Mononuclear cell (primary cell): ENCODE results near the gene ADD1. TPM values are rescaled to one million over a fixed set of nuclear protein-coding genes. Genes with fewer than 3 reads are reported as not detected.

Source experiments
- H3K27me3 ChIP-seq: 2 replicates; pipeline ENCODE4 v1.6.0; 2011; ENCODE audit warnings: low read length, control low read depth; ENCODE audit not compliant: insufficient read depth
- H3K4me1 ChIP-seq: 2 replicates; pipeline ENCODE4 v1.5.1; 2011; ENCODE audit warnings: mild to moderate bottlenecking, low read length, control low read depth; ENCODE audit not compliant: insufficient read depth
- H3K4me3 ChIP-seq: 2 replicates; pipeline ENCODE4 v1.5.1; 2011; ENCODE audit warnings: mild to moderate bottlenecking, low read length, moderate library complexity
- H3K9me3 ChIP-seq: 2 replicates; pipeline ENCODE4 v1.5.1; 2011; ENCODE audit warnings: low read depth, mild to moderate bottlenecking, control low read depth, low read length
- total RNA-seq: library from RNA; depleted of rRNA; stranded (reverse); fragments of >200 nt; gene quantifications from one replicate; pipeline ENCODE4 v1.2.3, GENCODE V29; 2012

The ADD1 gene
- total RNA-seq, 1 donor, result 147 TPM

DNA sequence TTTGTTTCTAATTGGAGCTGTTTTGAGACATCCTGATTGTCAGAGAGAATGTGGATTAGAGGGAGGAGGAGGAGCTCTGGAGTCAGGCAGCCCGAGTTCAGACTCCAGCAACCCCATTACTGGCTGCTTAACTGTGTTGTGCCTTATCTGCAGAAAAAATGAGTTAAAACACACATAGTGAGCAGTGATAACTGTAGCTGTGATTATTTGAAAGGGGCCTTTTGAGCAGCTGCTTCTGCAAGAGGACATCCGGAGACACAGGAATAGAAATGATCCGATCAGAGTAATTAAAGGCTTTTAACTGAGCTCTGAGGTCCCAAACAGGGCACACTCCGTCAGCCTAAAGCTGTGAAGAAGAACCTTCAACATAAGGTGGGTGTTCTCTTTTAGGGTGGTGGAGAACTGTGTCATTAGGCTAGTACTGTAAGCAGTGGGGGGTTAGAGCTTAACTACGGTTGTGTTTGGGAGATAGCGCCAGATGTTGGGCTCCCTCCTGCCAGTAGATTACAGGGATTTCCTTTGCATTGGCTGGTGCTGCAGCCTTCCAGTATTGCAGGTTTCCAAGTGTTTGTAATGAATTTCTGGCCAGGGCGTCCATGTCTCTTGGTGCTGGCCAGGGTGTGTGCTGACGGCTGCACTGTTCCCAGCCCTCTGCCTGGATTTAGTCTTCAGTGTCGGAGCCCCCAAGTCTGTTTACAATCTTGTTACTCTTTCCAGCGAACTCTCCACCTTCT, 24.3 kb downstream of the ADD1 start:
- Histone ChIP-seq H3K9me3 (no peaks in the 10 kb centered on the region), H3K4me3 (no peak overlapping the region), H3K4me1 (peaks cover 53% of the 10 kb centered on the region), H3K27me3 (no peaks in the 10 kb centered on the region)

DNA sequence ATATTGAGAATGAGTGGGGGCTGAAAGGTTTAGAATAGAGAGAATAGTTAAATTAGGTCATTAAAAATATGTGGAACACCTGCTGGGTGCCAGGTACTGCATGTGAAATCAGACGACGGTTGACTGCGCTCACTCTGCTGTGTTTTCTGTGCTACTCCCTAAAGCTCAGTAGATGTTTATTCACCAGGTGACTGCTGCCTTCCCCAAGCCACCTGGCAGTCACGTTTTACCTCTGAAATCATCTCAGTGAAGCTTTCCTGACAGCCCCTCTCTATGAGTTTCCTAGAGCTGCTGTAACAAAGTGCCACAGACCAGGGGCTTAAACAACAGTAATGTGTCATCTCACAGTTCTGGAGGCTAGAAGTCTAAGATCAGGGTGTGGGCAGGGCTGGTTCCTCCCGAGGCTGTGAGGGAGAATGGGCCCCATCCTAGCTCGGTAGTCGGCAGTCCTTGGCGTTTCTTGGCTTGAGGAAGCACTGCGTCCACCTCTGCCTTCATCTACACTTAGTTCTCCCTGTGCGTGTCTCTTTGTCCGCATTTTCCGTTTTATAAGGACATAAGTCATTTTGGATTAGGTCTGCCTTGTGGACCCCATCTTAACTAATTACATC, 25.3 kb downstream of the ADD1 start:
- Histone ChIP-seq H3K27me3 (no peaks in the 10 kb centered on the region), H3K9me3 (no peaks in the 10 kb centered on the region), H3K4me3 (no peak overlapping the region), H3K4me1 (peaks cover 48% of the 10 kb centered on the region)

DNA sequence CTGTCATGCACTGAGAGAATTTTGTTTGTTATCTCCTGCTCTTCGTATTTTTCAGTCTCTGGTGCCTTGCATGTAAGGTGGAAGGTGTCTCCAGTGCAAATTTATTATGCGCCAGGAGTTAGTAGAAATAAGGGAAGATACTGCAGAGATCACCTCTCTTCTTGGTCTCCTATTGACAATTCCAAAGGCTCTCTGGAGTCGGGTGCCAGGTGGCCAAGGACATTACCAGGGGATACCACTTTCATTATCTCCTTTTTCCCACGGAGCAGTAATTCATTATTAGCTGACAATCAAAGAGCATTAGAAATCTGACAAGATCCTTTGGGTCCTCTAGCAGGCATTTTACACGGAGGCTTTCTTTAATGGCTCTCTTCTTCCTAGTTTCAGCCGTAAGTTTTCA, 26.0 kb downstream of the ADD1 start:
- H3K9me3 ChIP-seq, result no peaks in the 10 kb centered on the region
- H3K4me1 ChIP-seq, result peaks cover 44% of the 10 kb centered on the region
- no peaks in the 10 kb centered on the region for H3K27me3 ChIP-seq
- H3K4me3 ChIP-seq, result no peak overlapping the region

DNA sequence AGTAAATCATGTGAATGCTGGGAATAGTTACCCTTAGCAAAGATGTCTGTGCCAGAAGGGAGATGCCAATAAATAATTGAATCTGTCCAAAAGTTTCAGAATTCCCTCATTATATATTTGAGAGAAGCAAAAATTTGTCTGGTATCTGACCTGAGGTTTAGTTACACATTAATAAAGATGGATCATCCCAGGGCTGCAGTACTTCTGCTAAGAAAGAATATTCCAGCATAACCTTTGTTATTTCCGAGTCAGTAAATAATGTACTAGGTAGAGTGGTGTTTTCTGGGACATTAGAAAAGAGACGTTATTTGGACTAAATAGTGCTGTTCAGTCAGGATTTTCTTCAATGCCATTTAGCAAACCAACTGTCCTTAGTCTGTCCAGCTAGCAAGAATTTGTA, 26.4 kb downstream of the ADD1 start:
- Histone ChIP-seq H3K9me3 (no peaks in the 10 kb centered on the region), H3K4me3 (no peak overlapping the region), H3K27me3 (no peaks in the 10 kb centered on the region), H3K4me1 (peaks cover 47% of the 10 kb centered on the region)

DNA sequence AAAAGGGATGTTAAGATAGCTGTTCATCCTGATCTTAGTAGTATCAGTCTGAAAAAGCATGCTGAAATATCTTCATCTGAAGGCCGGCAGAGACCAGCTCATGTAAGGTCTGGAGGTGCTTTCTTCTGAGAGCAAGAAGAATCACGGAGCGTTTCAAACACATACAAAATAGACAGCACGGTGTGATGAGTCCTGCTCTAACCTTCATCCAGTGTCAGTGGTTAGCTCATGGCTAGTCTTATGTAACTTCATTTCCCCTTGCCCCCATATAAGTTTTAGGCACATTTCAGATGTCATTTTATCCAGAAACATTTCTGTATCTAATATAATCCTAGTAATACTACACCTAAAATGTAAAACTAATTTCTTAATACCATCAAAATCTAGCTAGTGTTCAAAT, 27.8 kb downstream of the ADD1 start:
- Histone ChIP-seq H3K4me3 (no peak overlapping the region), H3K27me3 (no peaks in the 10 kb centered on the region), H3K9me3 (no peaks in the 10 kb centered on the region), H3K4me1 (peaks cover 47% of the 10 kb centered on the region)

DNA sequence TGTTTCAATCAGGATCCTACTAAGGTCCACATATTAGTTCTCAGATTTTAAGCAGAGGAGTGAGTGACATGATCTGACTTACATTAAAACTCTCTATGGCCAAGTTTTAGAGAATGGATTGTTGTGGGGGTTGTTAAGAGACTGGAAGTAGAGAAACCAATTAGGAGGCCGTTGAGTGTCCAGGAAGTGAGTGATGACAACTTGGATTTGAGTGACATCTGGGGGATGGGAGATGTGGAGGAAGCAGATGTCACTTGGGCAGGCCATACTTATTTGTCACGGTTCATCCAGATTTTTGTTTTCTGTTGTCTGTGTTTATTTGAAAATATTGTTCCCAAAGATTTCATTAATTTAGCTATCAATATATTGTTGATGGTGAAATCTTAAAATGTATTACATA, 28.3 kb downstream of the ADD1 start:
- no peaks in the 10 kb centered on the region for H3K27me3 ChIP-seq
- H3K9me3 ChIP-seq, result no peaks in the 10 kb centered on the region
- peaks cover 43% of the 10 kb centered on the region for H3K4me1 ChIP-seq
- H3K4me3 ChIP-seq, result no peak overlapping the region

DNA sequence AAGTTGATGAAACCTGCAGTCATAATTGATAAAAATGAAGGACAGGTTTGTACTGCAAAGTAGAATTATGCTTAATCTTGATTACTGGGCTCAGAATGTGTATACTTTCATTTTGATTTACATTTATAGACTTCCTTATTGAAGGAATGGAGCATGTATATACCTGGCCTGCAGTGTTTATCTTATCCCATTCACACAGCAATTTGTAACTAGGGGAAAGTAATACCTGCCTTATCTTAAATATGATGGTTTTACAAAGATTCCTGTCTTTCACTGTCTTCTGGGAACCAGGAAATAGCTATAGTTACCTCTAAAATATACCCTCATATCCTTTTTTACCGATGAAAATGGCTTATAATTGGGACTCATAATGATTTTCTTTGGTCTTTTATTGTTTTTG, 29.7 kb downstream of the ADD1 start:
- no peaks in the 10 kb centered on the region for H3K9me3 ChIP-seq
- no peak overlapping the region for H3K4me3 ChIP-seq
- no peaks in the 10 kb centered on the region for H3K27me3 ChIP-seq
- H3K4me1 ChIP-seq, result peaks cover 31% of the 10 kb centered on the region

DNA sequence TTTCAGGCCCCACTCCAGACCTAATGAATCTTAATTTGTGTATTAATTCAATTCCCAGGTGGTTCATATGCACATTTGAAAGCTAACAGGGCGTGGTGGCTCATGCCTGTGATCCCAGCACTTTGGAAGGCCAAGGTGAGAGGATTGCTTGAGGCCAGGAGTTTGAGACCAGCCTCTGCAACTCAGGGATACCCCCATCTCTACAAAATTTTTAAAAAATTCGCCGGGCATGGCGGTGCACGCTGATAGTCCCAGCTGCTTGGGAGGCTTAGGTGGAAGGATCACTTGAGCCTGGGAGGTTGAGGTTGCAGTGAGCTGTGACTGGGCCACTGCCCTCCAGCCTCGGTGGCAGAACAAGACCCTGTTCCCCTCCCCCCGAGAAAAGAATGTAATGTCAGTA, 31.2 kb downstream of the ADD1 start:
- Histone ChIP-seq H3K27me3 (no peaks in the 10 kb centered on the region), H3K9me3 (no peaks in the 10 kb centered on the region), H3K4me3 (no peak overlapping the region), H3K4me1 (peaks cover 24% of the 10 kb centered on the region)

DNA sequence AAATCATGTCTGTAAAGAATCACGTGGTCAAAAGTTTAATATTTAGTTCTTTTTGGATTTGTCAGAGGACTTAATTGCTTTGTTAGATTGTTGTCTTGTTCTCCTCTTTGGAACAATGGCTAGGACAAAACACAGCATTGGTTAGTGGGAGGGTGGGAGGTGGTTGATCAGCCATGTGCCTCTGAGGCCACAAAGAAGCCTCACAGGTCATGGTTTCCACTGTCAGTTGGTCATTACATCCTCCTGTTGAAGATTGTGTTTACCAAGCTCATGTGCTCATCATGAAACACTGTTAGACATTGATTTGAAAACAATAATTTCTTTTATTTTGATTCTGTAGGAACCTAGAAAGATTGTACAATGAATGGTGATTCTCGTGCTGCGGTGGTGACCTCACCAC, 31.9 kb downstream of the ADD1 start:
- H3K4me3 ChIP-seq, result no peak overlapping the region
- no peaks in the 10 kb centered on the region for H3K27me3 ChIP-seq
- H3K4me1 ChIP-seq, result peaks cover 24% of the 10 kb centered on the region
- no peaks in the 10 kb centered on the region for H3K9me3 ChIP-seq

DNA sequence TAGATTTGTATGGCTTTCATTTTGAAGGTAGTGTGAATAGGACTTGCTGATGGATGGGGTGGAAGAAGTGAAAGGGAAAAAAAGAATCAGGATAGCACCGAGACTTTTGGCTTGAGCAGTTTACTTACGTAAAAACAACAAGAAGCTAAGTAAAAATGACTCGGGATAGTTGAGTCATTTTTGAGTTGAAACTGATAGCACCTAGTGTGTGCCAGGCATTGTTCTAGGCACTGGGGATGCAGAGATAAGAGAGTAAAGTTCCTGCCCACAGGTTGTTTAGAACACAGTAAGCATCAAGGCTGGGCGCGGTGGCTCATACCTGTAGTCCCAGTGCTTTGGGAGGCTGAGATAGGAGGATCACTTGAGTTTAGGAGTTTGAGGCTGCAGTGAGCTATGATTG, 34.7 kb downstream of the ADD1 start:
- H3K9me3 ChIP-seq, result no peaks in the 10 kb centered on the region
- H3K27me3 ChIP-seq, result no peaks in the 10 kb centered on the region
- H3K4me3 ChIP-seq, result no peak overlapping the region
- peaks cover 4% of the 10 kb centered on the region for H3K4me1 ChIP-seq

DNA sequence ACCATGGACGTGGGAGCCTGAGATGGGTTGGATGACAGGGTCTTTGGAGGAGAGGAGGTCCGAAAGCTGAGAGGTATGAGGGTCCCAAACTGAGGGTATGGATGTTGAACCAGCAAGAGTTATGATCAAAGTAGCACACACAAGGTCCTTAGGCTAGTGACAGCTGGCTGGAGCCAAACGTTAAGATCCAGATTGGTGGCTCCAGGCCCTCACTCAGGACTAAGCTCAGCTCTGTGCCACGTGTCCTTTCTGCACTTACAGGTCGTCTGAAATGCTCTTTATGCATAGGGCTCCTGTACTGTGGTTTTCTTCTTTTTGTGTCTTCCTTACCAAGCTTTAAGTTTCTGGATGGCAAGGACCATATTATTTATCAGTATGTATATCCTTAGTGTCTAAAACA, 35.4 kb downstream of the ADD1 start:
- no peaks in the 10 kb centered on the region for H3K27me3 ChIP-seq
- no peaks in the 10 kb centered on the region for H3K9me3 ChIP-seq
- H3K4me1 ChIP-seq, result peaks cover 4% of the 10 kb centered on the region
- no peak overlapping the region for H3K4me3 ChIP-seq

DNA sequence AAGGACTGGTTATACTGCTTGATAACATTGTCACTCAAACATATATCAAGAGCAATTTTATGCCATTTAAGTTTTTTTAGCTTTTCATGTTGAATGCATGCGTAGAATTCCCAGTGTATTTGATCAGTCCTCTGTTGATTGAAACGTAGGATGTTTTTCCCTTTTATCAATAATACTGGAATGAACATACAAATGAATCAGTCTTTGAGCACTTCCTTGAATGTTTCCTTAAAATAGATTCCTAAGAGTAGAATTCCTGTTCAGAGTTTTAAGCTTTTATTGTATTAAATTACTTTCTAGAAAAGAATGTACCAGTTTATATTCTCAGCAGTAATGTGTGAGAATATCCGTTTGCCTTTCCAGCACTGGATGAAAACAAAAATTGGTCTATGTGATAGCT, 37.8 kb downstream of the ADD1 start:
- Histone ChIP-seq H3K4me3 (no peak overlapping the region), H3K4me1 (no peaks in the 10 kb centered on the region), H3K9me3 (no peaks in the 10 kb centered on the region), H3K27me3 (no peaks in the 10 kb centered on the region)

DNA sequence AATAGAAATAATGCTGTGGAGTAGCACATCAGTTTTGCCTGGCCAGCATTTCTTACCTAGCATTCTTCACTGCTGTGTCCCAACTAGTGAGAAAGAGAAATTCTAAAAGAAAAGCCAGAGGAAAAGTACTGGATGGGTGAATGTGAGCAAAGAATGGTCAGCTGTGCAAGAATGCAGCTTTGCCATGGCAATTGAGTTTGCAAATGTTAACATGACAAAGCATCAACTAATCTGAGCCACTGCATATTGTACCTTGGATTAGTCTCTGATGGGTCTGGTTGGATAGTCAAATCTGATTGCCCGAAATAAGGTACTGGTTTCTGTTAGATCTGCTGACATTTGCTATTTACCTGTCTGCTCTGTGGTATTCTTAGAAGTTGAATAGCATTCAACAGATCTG, 38.7 kb downstream of the ADD1 start:
- no peak overlapping the region for H3K4me3 ChIP-seq
- H3K4me1 ChIP-seq, result no peaks in the 10 kb centered on the region
- H3K27me3 ChIP-seq, result no peaks in the 10 kb centered on the region
- H3K9me3 ChIP-seq, result no peaks in the 10 kb centered on the region

DNA sequence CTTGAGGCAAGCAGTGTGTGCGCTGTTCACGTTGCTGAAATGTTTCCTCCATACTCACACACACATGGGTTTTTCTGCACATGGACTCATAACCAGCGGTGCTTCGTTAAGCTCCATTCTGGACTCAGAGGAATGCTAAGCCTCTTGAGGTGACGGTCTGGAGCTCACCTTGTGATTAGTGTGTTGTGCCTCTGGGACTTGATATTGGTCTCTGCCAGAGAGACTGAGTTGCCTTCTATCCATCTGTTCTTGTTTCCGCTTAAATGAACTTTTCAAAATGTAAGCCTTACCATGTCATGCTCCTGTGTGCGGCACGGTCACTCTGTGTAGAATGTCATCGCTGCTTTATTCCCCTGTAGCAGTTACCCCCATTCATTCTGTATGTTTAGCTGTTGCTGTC, 42.5 kb downstream of the ADD1 start:
- H3K9me3 ChIP-seq, result no peaks in the 10 kb centered on the region
- H3K27me3 ChIP-seq, result no peaks in the 10 kb centered on the region
- no peak overlapping the region for H3K4me3 ChIP-seq
- H3K4me1 ChIP-seq, result peaks cover 3% of the 10 kb centered on the region

DNA sequence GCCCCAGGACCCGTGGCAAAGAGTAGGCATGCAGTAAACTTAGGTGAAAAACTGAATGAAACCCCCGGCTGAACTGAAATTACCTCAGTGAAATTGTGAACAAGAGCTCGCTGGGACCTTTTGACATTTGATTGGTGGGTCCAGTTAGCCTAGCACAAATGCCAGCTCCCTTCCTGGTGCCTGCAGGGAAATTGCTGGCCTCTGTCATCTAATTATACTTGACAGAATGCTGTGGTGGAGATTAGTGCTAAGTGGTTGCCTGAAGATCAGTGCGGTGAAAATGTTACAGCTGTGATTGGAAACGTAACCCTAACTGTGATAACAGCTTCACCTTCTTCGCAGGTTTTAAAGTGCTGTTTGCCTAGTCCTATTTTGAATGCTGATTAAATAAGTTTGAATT, 43.0 kb downstream of the ADD1 start:
- Histone ChIP-seq H3K27me3 (no peaks in the 10 kb centered on the region), H3K9me3 (no peaks in the 10 kb centered on the region), H3K4me3 (no peak overlapping the region), H3K4me1 (peaks cover 3% of the 10 kb centered on the region)

DNA sequence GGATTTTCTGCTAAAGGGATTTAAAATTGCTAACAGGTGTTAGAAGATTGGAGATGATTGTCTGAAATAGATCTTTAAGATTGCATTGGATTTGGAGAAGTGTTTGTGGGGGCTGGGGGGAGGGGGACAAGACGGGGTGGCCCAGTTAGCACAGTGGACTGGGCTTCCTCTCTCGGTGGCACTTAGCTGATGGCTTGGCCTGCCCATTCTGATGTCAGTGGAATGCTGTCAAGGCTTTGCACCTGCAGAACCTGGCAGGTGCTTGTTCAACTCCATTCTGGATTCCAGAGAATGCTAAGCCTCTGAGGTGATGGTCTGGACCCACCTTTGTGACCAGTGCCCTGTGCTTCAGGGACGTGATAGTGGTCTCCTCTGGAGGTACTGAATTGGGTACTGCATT, 43.7 kb downstream of the ADD1 start:
- no peak overlapping the region for H3K4me3 ChIP-seq
- no peaks in the 10 kb centered on the region for H3K9me3 ChIP-seq
- H3K4me1 ChIP-seq, result peaks cover 3% of the 10 kb centered on the region
- no peaks in the 10 kb centered on the region for H3K27me3 ChIP-seq
